HUDEP-2 (cell line): ENCODE data around the gene PDP2.

Experiments used
- DNase-seq, 76 experiments: peaks; one replicate each; lab custom pipeline; 2025; ENCODE audit not compliant: unreplicated experiment in 76 of 76; lab: John Stamatoyannopoulos, UW

The PDP2 gene

DNA sequence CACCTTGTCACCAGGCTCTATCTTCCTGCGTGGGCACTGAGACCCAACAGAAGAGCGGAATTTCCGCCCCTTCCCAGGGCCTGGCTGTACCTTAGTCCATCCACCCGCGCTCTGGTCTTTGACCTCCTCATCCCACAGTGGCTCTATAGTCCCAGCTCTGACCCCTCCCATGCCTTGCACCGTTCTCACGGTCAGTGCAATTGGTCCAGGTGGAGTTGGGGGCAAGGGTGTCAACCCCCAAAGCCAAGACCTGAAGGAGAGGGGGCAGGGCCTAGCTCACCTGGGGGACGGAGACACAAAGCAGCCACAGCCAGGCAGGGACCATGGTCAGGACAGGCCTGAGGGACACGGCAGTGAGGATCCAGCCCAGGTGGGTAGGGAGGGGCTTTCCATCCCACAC lies 37.4 kb downstream of the PDP2 start:
- no peak for DNase-seq

DNA sequence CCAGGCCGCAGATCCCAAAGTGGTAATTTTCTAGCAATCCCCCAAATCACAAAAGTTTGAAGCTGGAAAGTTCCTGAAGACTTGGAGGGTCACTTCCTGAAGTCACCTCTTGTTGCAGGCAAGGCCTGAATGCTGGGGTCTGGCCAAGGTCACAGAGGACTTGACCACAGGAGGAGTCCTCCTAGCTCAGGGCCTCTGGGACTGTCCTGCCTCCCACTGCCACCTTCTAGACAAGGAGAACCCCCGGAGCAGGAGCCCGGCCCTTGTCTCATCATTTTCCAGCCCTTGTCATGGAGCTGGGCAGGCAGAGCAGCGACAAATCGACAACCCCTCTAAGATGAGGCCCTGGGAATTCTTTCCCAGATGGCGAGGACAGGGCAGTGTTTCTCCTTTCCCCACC lies 38.0 kb downstream of the PDP2 start:
- DNase-seq, result no peak

DNA sequence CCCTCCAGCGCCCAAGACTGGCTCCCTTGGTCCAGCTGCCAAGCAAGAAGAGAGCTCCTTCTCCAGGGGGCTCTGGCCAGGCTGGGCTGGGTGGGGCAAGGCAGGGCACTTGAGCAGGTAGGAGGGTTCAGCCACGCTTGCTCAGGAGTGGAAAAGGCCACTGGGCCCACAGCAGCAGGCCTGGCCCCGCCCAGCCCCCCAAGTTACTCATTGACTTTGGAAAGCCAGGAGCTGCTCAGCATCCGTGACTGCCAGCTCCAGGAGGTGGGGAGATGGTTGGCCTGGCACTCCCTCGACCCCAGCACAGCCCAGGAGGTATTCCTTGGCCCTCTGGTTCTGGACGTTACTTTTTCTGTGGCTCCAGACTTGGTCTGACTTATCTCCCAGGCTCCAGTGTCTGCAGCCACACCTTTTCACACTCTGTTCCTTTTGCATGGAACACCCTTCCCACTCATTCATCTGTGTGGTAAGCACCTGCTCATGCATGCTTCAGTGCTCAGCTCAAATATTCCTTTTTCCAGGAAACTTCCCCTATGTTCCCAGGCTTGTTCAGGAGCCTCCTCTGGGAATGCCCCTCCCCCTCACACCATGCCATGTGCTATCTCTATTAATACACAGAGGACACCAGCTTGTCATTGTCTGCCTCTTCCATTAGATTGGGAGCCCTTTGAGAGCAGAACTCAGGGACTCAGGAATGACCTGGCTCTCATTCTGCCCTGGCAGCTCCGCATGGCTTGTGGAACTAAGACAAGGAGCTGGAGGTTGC lies 38.7 kb downstream of the PDP2 start, which contains the start of gene CDH16:
TSS of gene CDH16 (minus strand) at position 83 of the 766 bp plus-strand sequence. CDS start 820 bp downstream, outside the sequence.
- DNase-seq, result no peak

GRCh38 chr16:66919569-66920298 lies 39.4 kb downstream of the PDP2 start:
- no peak for DNase-seq

- no peak for DNase-seq
Measured at GRCh38 chr16:66920299-66920590, 39.9 kb downstream of the PDP2 start.

GRCh38 chr16:66920924-66921680 lies 40.8 kb downstream of the PDP2 start:
- DNase-seq, result no peak

DNA sequence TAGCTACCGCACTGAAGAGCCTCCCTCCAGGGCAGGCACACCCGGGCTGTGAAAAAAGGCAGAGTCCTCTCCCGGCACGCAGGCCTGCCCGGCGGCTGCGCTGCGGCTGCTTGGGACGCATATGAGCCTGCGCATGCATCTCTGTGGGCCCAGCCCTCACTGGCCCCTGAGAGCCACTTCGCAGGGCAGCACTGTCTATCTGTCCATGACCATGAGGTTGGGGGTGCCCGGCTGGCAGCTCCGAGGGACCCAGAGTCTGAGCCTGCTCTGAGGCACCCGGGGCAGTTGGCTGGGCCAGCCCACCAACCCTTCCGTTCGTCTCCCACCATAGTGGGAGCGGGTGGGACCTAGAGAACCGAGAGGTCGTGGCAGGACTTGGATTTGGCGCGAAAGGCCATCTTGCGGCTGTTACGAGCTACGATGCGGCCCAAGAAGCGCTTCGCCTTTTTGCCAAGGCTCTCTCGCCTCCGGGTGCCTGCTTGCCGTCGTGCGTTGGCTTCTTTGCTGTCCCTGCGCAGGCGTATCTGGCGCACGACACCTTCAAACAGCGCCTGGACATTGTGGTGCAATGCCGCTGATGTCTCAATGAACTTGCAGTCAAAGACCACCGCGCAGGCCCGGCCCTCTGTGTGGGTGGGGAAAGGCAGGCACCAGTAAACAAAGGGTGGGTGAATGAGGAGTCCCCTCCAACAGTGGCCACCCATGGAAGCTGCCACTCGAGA lies 41.6 kb downstream of the PDP2 start:
- no peak for DNase-seq

DNA sequence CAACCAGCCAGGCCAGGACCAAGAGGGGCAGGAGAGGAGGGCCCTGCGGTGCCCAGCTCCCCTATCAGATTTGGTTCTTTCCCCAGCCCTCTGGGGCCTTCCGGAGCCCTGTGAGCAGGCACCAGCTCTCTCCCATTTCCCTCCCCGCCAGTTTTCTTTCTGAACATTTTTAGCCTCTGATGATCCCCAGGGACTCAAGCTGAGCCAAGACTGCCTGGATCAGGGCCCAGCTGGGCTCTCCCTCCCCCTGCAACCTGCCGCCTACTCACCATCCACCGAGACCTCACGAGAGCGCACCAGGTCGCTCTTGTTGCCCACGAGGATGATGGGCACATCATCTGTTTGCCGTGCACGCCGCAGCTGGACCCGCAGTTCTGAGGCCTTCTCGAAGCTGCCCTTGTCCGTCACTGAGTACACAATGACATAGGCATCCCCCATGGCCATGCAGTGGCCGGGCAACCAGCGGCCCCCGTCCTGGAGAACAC lies 43.0 kb downstream of the PDP2 start:
- no peak for DNase-seq

- no peak for DNase-seq
Measured at GRCh38 chr16:66923866-66924265, 43.6 kb downstream of the PDP2 start.

GRCh38 chr16:66924527-66925321 lies 44.4 kb downstream of the PDP2 start:
- peak in 20 of 76 experiments; percentile 4 to 40 (median 24) for DNase-seq

GRCh38 chr16:66925322-66925840 lies 45.1 kb downstream of the PDP2 start, which contains the start of gene RRAD:
Gene RRAD (minus strand): TSS chr16:66925535. CDS start chr16:66925179, 356 bp downstream.
- DNase-seq, result no peak

DNA sequence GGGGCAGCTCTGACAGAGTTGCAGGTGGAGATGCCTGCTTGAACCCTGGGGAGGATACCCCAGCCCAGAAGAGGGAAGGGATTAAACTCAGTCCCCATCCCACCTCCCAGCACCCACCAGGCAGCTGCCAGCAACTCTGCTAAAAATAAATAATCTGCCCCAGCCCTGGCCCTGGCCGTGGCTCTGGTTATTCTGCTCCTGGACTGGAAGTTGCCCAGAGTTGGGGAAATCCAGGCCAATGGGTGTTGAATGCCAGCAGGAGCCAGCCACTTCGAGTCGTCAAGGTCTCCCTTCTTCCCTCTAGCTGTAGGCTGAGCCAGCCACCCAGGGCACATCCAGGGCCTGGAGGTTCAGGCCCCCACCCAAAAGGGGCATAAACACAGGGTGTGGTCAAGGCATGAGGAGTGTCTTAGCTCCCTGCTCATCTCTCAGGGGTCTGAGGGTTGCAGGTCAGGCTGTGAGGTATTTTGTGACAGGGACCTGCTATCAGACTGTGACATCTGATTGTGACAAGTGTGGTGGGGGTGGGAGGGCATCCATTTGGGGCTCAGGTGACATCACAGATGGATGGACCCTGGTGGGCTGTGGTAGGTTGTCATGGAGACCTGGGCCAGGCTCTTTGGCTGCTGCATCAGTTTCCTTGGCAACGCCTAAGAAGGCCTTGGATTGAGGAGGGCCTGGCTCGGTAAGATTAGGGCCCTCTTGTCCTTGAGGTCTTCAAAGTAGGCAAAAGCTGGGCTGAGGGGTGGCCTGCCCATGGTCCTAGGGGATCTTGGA lies 46.0 kb downstream of the PDP2 start:
- DNase-seq, result no peak

DNA sequence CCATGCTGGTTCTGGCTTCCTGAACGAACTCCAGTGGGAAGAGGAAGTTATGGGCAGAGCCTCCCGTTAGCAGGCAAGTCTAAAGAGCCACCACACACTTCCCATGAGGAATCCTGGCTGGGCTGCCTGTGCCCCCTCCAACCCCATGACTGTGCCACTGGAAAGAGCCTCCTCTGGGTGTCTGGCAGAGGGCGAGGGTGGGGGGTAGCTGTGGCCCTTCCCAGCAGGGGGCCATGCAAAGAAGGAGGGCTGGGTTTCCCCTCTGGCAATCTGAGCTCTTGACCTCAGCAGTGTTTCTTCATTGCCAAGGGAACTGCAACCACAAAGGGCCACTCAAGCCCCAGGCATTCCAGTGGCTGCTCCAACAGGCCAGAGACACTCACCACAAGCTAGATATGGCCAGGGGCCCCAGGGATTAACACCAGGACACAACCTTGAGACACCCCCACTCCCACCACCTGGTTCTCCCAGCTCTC lies 46.7 kb downstream of the PDP2 start:
- peak in 4 of 76 experiments; percentile 18 to 38 (median 30) for DNase-seq

DNA sequence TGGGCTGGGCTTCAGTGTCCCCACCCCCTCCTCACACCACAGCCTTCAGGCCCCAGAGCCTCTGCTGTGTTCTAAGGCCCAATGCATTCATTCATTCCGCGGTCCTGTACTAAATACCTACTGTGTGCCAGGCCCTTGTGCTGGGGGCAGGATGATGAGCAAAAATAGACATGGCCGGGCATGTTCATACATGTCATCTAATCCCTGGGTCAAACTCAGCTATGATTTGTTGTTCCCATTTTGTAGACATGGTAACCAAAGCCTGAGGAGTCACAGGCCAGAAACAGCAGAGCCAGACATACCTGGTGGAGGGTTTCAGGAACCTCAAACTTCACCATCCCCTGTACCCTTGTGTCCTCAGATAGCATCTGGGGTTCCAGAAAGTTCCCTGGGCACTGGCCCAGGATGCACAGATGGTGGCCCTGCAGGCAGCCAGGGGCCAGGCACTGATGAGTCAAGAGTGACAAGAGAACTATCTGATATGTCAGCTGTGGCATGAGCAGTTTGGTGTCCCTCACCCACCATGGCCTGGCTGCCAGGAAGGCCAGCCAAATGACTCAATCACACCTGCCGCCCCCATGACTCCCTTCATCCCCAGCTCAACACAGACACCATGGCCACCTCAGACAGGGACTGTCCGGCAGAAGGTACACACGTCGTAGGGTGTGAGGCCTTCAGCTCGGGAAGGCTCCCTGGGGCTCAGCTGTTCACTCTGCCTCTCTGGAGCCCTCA lies 47.8 kb downstream of the PDP2 start:
- peak in 72 of 76 experiments; percentile 18 to 82 (median 63) for DNase-seq

GRCh38 chr16:66928702-66929388 lies 48.5 kb downstream of the PDP2 start:
- peak in 38 of 76 experiments; percentile 11 to 61 (median 32) for DNase-seq

GRCh38 chr16:66930189-66930588 lies 49.9 kb downstream of the PDP2 start:
- DNase-seq, result peak in 43 of 76 experiments; percentile 10 to 58 (median 30)

DNA sequence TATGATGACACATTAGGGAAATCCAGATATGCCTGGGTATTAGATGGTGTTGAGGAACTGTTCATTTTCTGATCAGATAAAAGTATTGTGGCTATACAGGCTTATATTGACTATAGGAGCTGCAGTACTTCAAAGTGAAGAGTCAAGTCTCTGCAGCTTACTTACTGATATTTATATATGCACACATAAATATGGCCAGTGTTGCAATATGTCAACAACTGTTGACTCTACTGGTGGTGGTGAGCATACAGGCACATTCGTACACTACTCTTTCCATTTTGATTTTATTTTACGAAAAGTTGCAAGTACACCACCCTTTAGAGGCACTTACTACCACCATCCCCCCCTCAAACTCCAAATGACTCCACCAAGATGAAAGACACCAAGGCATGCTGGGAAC lies 51.4 kb downstream of the PDP2 start:
- DNase-seq, result no peak
